NT2/D1 (cell line): ENCODE measurements around the gene FAM124B.

Experiments
- SUZ12 ChIP-seq: IDR thresholded peaks from 2 replicates; pipeline ENCODE4 v1.6.1; 2011; ENCODE audit not compliant: insufficient read length, insufficient read depth; ENCODE audit errors: extremely low read depth
- YY1 ChIP-seq: IDR thresholded peaks from 2 replicates; pipeline ENCODE4 v1.6.1; 2011; ENCODE audit not compliant: insufficient read length, insufficient read depth
- ZNF274 ChIP-seq: IDR thresholded peaks from 2 replicates; pipeline ENCODE4 v1.6.1; 2011; ENCODE audit warnings: mild to moderate bottlenecking, low read depth, low read length

DNA sequence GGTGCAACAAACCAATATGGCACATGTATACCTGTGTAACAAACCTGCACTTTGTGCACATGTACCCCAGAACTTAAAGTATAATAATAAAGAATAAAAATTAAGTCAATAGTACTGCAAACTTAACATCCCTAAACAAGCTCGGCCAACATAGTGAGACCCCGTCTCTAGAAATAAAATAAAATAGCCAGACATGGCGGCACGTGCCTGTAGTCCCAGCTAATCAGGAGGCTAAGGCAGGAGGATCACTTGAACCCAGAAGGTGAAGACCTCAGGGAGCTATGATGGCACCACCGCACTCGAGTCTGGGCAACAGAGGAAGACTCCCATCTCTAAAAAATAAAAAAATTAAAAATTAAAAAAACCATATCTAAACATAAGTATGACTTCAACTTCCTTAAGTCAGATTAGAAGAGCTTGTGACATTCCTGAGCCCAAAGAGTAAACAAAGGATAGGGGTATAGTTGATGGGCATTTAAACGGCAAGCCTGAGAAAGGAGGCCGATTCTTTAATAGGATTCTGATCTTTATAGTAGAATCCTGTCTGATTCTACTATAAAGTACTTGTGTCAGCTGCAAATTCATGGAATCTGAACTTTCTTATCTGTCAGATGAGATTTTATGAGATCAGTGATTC is 1.6 kb downstream of the FAM124B start:
- TF ChIP-seq YY1 (no peak), ZNF274 (no peak), SUZ12 (no peak)
